Stimulated activated CD8-positive, alpha-beta memory T cell treated with anti-CD3 and anti-CD28 coated beads, Interleukin-15, amount 100 ng/mL, for 48 hours (primary cell): ENCODE data around the gene MORF4L2.

Experiments
- DNase-seq, 2 donors: peaks; one replicate each; pipeline ENCODE4 v3.0.0-alpha.2; 2020; ENCODE audit warnings: low read depth in 2 of 2

MORF4L2 gene

GRCh38 chrX:103686199-103687072 is at the start of gene MORF4L2:
MORF4L2 (minus strand) TSS chrX:103686699; CDS start chrX:103677027, 9,672 bp downstream.
- peak; percentile 81 for DNase-seq

- DNase-seq = peak in 1 of 2 donors; percentile 0
Measured at GRCh38 chrX:103734125-103734760, 47.7 kb upstream of the MORF4L2 start.

GRCh38 chrX:103733017-103733416 is 46.5 kb upstream of the MORF4L2 start:
- no peak for DNase-seq

GRCh38 chrX:103730796-103731493 is 44.4 kb upstream of the MORF4L2 start:
- no peak for DNase-seq

GRCh38 chrX:103730147-103730795 is 43.8 kb upstream of the MORF4L2 start:
- no peak for DNase-seq

GRCh38 chrX:103729015-103729414 is 42.5 kb upstream of the MORF4L2 start:
- no peak for DNase-seq

- DNase-seq = no peak
Measured at GRCh38 chrX:103727115-103727514, 40.6 kb upstream of the MORF4L2 start.

GRCh38 chrX:103726477-103726876 is 40.0 kb upstream of the MORF4L2 start:
- DNase-seq = no peak

- DNase-seq = no peak
Measured at GRCh38 chrX:103722505-103722904, 36.0 kb upstream of the MORF4L2 start.

GRCh38 chrX:103718120-103718519 is 31.6 kb upstream of the MORF4L2 start:
- DNase-seq = no peak

GRCh38 chrX:103716962-103717361 is 30.5 kb upstream of the MORF4L2 start:
- no peak for DNase-seq

GRCh38 chrX:103710609-103711008 is 24.1 kb upstream of the MORF4L2 start, which contains the start of gene TMEM31:
TMEM31 (plus strand) TSS chrX:103710909; CDS start chrX:103712259, 1,350 bp downstream.
- no peak for DNase-seq

- DNase-seq = no peak
Measured at GRCh38 chrX:103704863-103705262, 18.4 kb upstream of the MORF4L2 start.

- DNase-seq = no peak
Measured at GRCh38 chrX:103699243-103699642, 12.7 kb upstream of the MORF4L2 start.

GRCh38 chrX:103697687-103698086 is 11.2 kb upstream of the MORF4L2 start:
- DNase-seq = no peak

GRCh38 chrX:103691059-103691458 is 4.6 kb upstream of the MORF4L2 start:
- no peak for DNase-seq

GRCh38 chrX:103688946-103689345 is 2.4 kb upstream of the MORF4L2 start:
- DNase-seq = no peak

GRCh38 chrX:103687696-103688201 is 1.2 kb upstream of the MORF4L2 start:
- peak in 1 of 2 donors; percentile 4 for DNase-seq

- DNase-seq = peak; percentile 71 to 72
Measured at GRCh38 chrX:103687073-103687695, 685 bp upstream of the MORF4L2 start.

- no peak for DNase-seq
Measured at GRCh38 chrX:103685396-103685795, 1.1 kb downstream of the MORF4L2 start.

GRCh38 chrX:103681443-103681842 is 5.1 kb downstream of the MORF4L2 start:
- DNase-seq = no peak
